Stimulated activated CD4-positive, alpha-beta T cell treated with anti-CD3 and anti-CD28 coated beads, Interleukin-2, amount 100 ng/mL, for 48 hours (primary cell): ENCODE measurements around the gene THSD7A.

Source experiments
- DNase-seq, 2 donors: peaks; one replicate each; pipeline ENCODE4 v3.0.0-alpha.2; 2020

The THSD7A gene

GRCh38 chr7:11749629-11750028 lies 82.4 kb downstream of the THSD7A start:
- no peak for DNase-seq

GRCh38 chr7:11748884-11749283 lies 83.1 kb downstream of the THSD7A start:
- no peak for DNase-seq

GRCh38 chr7:11747715-11748485 lies 84.1 kb downstream of the THSD7A start:
- no peak for DNase-seq

GRCh38 chr7:11746591-11746990 lies 85.4 kb downstream of the THSD7A start:
- DNase-seq: no peak

GRCh38 chr7:11743548-11743947 lies 88.5 kb downstream of the THSD7A start:
- DNase-seq: no peak

- no peak for DNase-seq
Observed at GRCh38 chr7:11743016-11743415, 89.0 kb downstream of the THSD7A start.

GRCh38 chr7:11742496-11742895 lies 89.5 kb downstream of the THSD7A start:
- no peak for DNase-seq

- no peak for DNase-seq
Observed at GRCh38 chr7:11737723-11738122, 94.3 kb downstream of the THSD7A start.

GRCh38 chr7:11732207-11732606 lies 99.8 kb downstream of the THSD7A start:
- DNase-seq: no peak

- no peak for DNase-seq
Observed at GRCh38 chr7:11730725-11731124, 101.3 kb downstream of the THSD7A start.

GRCh38 chr7:11727864-11728263 lies 104.1 kb downstream of the THSD7A start:
- no peak for DNase-seq

- no peak for DNase-seq
Observed at GRCh38 chr7:11726794-11727155, 105.2 kb downstream of the THSD7A start.

GRCh38 chr7:11726001-11726793 lies 105.8 kb downstream of the THSD7A start:
- no peak for DNase-seq

GRCh38 chr7:11716185-11716584 lies 115.8 kb downstream of the THSD7A start:
- DNase-seq: no peak

GRCh38 chr7:11714676-11715075 lies 117.3 kb downstream of the THSD7A start:
- no peak for DNase-seq

GRCh38 chr7:11714205-11714604 lies 117.8 kb downstream of the THSD7A start:
- no peak for DNase-seq

- DNase-seq: no peak
Observed at GRCh38 chr7:11713352-11713751, 118.6 kb downstream of the THSD7A start.

GRCh38 chr7:11710377-11710776 lies 121.6 kb downstream of the THSD7A start:
- no peak for DNase-seq

GRCh38 chr7:11709196-11709595 lies 122.8 kb downstream of the THSD7A start:
- DNase-seq: no peak

- DNase-seq: no peak
Observed at GRCh38 chr7:11707606-11708193, 124.3 kb downstream of the THSD7A start.

GRCh38 chr7:11706666-11707605 lies 125.1 kb downstream of the THSD7A start:
- DNase-seq: no peak

- no peak for DNase-seq
Observed at GRCh38 chr7:11703829-11704228, 128.2 kb downstream of the THSD7A start.

GRCh38 chr7:11702938-11703337 lies 129.1 kb downstream of the THSD7A start:
- DNase-seq: no peak
